Measurements from ENCODE around the gene SNRPD2.

GRCh38 chr19:45733160-45733810 lies 41.5 kb upstream of the SNRPD2 start, which contains the start of gene MEIOSIN:
- TF ChIP-seq CTCF (IDR thresholded peaks at IDR 0.05) (no peak), POLR2A (IDR thresholded peaks at IDR 0.05) (no peak)
